Fibroblast of skin of abdomen (primary cell): ENCODE measurements around the gene DNAH17.

Source experiments
- DNase-seq: peaks from one replicate; pipeline ENCODE4 v3.0.0-alpha.2; 2013

DNAH17 gene

GRCh38 chr17:78448356-78448993 lies 128.7 kb downstream of the DNAH17 start:
- no peak for DNase-seq

- DNase-seq: no peak
These were observed 130.4 kb downstream of the DNAH17 start for GRCh38 chr17:78446833-78447232.

- no peak for DNase-seq
These were observed 132.8 kb downstream of the DNAH17 start for GRCh38 chr17:78444392-78444791.

- no peak for DNase-seq
These were observed 134.5 kb downstream of the DNAH17 start for GRCh38 chr17:78442648-78443218.

- no peak for DNase-seq
These were observed 135.8 kb downstream of the DNAH17 start for GRCh38 chr17:78441271-78441971.

GRCh38 chr17:78438694-78439325 lies 138.4 kb downstream of the DNAH17 start:
- no peak for DNase-seq

- DNase-seq: no peak
These were observed 138.9 kb downstream of the DNAH17 start for GRCh38 chr17:78438271-78438691.

- no peak for DNase-seq
These were observed 139.6 kb downstream of the DNAH17 start for GRCh38 chr17:78437508-78438169.

GRCh38 chr17:78435330-78436005 lies 141.7 kb downstream of the DNAH17 start:
- DNase-seq: no peak

GRCh38 chr17:78434455-78435329 lies 142.5 kb downstream of the DNAH17 start:
- no peak for DNase-seq

- DNase-seq: no peak
These were observed 143.3 kb downstream of the DNAH17 start for GRCh38 chr17:78433780-78434335.

GRCh38 chr17:78433013-78433727 lies 144.0 kb downstream of the DNAH17 start:
- no peak for DNase-seq

GRCh38 chr17:78432226-78433012 lies 144.8 kb downstream of the DNAH17 start:
- no peak for DNase-seq

GRCh38 chr17:78431692-78431958 lies 145.6 kb downstream of the DNAH17 start:
- no peak for DNase-seq

GRCh38 chr17:78430892-78431691 lies 146.1 kb downstream of the DNAH17 start:
- no peak for DNase-seq

- DNase-seq: no peak
These were observed 147.6 kb downstream of the DNAH17 start for GRCh38 chr17:78429618-78429995.

- DNase-seq: no peak
These were observed 148.2 kb downstream of the DNAH17 start for GRCh38 chr17:78428836-78429617.

GRCh38 chr17:78428025-78428575 lies 149.1 kb downstream of the DNAH17 start:
- DNase-seq: no peak
